Right cardiac atrium (tissue), 5 donors: ENCODE results near the gene TSFM. TPM values are rescaled to one million over a fixed set of nuclear protein-coding genes. Genes with fewer than 3 reads are reported as not detected.
A peak's percentile ranks its signal among the peaks of the same experiment; 100 is the strongest.
"Not testable (repeated sequence)": the region's sequence is repeated elsewhere in the genome, so short reads cannot be mapped to it uniquely, and the experiment has no call there.

Experiments used
- ATAC-seq, 2 donors: fragments of 200-7000 bp; cut with Tn5 transposase; one replicate each; pipeline versions ENCODE4 v1.8.0 to v1.9.1; 2020; ENCODE audit warnings: moderate library complexity in 2 of 2, mild to moderate bottlenecking in 1 of 2
- DNase-seq, 3 donors: peaks; one replicate each; pipeline ENCODE4 v3.0.0-alpha.2; 2020
- H3K27ac ChIP-seq: one replicate; pipeline ENCODE4 v1.5.1; 2013; ENCODE audit warnings: mild to moderate bottlenecking, low read length, control low read depth, moderate library complexity
- H3K27me3 ChIP-seq: one replicate; pipeline ENCODE4 v1.6.1; 2013; ENCODE audit not compliant: control insufficient read depth, insufficient read depth
- H3K4me1 ChIP-seq: one replicate; pipeline ENCODE4 v1.6.1; 2013; ENCODE audit warnings: low read length; ENCODE audit not compliant: control insufficient read depth, insufficient read depth
- H3K4me3 ChIP-seq: one replicate; pipeline ENCODE4 v1.5.1; 2013; ENCODE audit warnings: low read length, control low read depth
- H3K9me3 ChIP-seq: one replicate; pipeline ENCODE4 v1.6.1; 2013; ENCODE audit warnings: low read length; ENCODE audit not compliant: control insufficient read depth
- WGBS: extraction: QIAGEN DNeasy Blood & Tissue Kit; methylation state at CpG from one replicate; pipeline ENCODE4 v1.1.7; 2013; 5-methylcytosine and 5-hydroxymethylcytosine counted together
- intact Hi-C, 4 donors: fragments of 100-400 bp; cut with DNase I; formaldehyde crosslinking; loops; one replicate each; pipeline versions ENCODE4 v1.11.0 to v1.14.0; 2022 to 2023
- polyA plus RNA-seq: library from polyadenylated mRNA; stranded (reverse); fragments of 200-250 nt; gene quantifications from one replicate; pipeline ENCODE4 v1.2.3, GENCODE V29; 2013
- total RNA-seq, 4 donors: library from RNA; stranded (reverse); fragmentation: NEBNext Ultra II Directional; extraction: Animal tissue kit (Norgen Biotek cat#: 25700); gene quantifications; one replicate each; pipeline ENCODE4 v1.2.1, GENCODE V29; 2021
- donor health status: healthy with polysubstance abuse.
- donor health status: DM: no; HTN: yes; CAD: no.
- donor health status: DM: no; HTN: no; CAD: no.
- donor health status: DM: no; HTN: yes; CAD: no; lungs with severe emphysema.
- donor health status: DM: yes; HTN: yes; CAD: no.

The TSFM gene
- total and polyA plus RNA-seq, 5 donors = 28.9 to 50.7 (median 33.5) TPM

DNA sequence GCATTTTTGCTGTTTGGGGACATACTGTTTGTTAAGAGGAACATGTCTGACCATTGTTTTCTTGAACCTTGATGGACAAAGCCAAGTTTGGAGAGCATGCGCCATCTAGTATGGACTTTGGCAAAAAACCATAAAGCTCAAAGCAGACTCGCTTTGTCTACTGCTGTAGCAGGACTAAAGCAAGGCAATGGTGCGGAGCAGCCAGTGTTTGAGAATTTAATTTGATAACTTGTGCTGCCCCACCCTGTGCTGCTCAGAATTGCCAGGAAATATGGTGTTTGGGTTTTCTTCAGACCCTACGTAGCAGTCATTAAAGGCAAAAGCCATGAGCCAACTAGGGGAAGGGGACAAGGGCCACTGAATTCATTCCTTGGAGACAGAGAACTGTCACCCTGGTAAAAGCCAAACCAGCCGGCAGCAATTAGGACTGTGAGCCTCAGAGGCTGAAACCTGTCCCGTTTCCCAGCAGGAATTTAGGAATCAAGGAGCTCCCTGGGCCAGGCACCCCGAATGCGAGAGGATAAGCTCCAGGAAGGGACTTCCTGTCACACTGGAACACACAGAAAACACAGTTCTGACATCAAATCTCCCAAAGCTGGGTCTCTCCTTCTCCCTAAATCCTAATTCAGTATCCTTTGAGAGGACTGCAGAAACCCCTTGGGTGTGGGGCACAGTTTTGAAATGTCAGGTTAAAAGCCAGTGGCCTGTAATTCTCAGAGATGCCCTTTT is 34.8 kb downstream of the TSFM start:
- no peaks in the 10 kb centered on the region for H3K27me3 ChIP-seq
- 43% methylated on average over 8 of the region's 8 CpGs for WGBS
- peak overlapping the region; percentile 92 for H3K27ac ChIP-seq
- no peak overlapping the region for H3K4me3 ChIP-seq
- peak in 1 of 3 donors; percentile 53 for DNase-seq
- peak; percentile 55 to 74 for ATAC-seq
- intact Hi-C loops = no loop called here
- peaks cover 30% of the 10 kb centered on the region for H3K4me1 ChIP-seq
- no peaks in the 10 kb centered on the region for H3K9me3 ChIP-seq

DNA sequence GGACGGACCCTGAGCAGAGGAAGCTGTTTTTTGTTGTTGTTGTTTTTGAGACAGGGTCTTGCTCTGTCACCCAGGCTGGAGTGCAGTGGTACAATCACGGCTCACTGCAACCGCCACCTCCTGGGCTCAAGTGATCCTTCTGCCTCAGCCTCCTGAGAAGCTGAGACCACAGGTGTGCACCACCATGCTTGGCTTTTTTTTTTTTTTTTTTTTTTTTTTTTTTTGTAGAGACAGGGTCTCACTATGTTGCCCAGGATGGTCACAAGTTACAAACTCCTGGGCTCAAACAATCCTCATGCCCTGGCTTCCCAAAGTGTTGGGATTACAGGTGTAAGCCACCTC is 35.4 kb downstream of the TSFM start:
- H3K4me3 ChIP-seq, intact Hi-C loops, H3K27me3 ChIP-seq, DNase-seq, ATAC-seq, H3K9me3 ChIP-seq: not testable (repeated sequence)
- H3K27ac ChIP-seq = peak overlapping the region; percentile 92
- 82% methylated on average over 3 of the region's 3 CpGs for WGBS
- peaks cover 30% of the 10 kb centered on the region for H3K4me1 ChIP-seq

GRCh38 chr12:57820119-57820518 is 37.5 kb downstream of the TSFM start:
- H3K4me1 ChIP-seq = peaks cover 31% of the 10 kb centered on the region
- H3K27ac ChIP-seq, ATAC-seq: not testable (repeated sequence)

GRCh38 chr12:57821015-57821414 is 38.4 kb downstream of the TSFM start:
- ATAC-seq, DNase-seq, H3K27me3 ChIP-seq, H3K27ac ChIP-seq, H3K4me3 ChIP-seq, intact Hi-C loops, H3K9me3 ChIP-seq: not testable (repeated sequence)
- 76% methylated on average over 5 of the region's 5 CpGs for WGBS
- peaks cover 24% of the 10 kb centered on the region for H3K4me1 ChIP-seq

More at GRCh38 chr12:57820119-57820518, 37.5 kb downstream of the TSFM start:
- DNase-seq, H3K9me3 ChIP-seq, H3K4me3 ChIP-seq, intact Hi-C loops, H3K27me3 ChIP-seq: not testable (repeated sequence)
- 74% methylated on average over 8 of the region's 8 CpGs for WGBS

DNA sequence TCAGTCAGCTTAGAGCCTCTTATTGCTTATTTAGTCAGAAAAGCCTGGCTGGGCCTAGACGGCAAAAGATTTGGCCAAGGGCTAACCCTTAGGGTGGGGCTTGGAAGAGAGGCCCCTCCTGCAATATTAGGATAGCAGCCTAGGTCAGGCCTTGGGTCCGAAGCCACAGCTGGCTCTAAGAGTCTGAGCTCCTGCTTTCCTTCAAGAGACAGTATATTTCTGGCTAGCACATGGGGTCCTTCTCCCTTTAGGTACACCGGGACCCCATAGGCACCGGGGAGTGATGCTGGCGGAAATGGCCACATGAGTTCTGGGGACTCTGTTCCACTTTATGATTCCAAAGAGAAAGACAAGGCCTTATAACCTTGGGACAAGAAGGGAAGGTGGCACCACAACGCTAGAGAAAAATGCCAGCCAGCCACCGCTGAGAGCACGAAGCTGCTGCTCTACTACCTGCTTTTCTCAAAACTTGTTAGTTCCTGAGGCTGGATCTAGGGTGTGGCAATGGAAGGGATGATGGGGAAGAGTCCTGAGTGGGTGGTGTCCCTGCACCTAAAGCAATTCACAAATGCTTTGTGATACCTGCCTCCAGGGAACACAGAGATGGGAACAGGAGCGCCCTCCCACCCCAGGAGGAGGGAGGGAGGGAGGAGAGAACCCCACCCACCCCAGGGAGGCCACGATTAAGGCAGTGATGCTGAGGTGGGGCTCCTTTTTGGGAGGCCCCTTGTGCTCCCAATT is 39.1 kb downstream of the TSFM start:
- Histone ChIP-seq H3K27ac (no peak overlapping the region), H3K4me1 (peaks cover 22% of the 10 kb centered on the region), H3K9me3 (no peaks in the 10 kb centered on the region), H3K27me3 (no peaks in the 10 kb centered on the region), H3K4me3 (no peak overlapping the region)
- intact Hi-C loops = no loop called here
- ATAC-seq = peak in 1 of 2 donors; percentile 28
- DNase-seq = no peak
- 79% methylated on average over 10 of the region's 10 CpGs for WGBS

- ATAC-seq = peak in 1 of 2 donors; percentile 75
- H3K4me1 ChIP-seq = peaks cover 18% of the 10 kb centered on the region
- H3K4me3 ChIP-seq = no peak overlapping the region
- no peak for DNase-seq
- H3K27me3 ChIP-seq = no peaks in the 10 kb centered on the region
- no peaks in the 10 kb centered on the region for H3K9me3 ChIP-seq
- WGBS = 70% methylated on average over 10 of the region's 10 CpGs
- intact Hi-C loops = no loop called here
- H3K27ac ChIP-seq = peak overlapping the region; percentile 50
These were observed 40.0 kb downstream of the TSFM start for GRCh38 chr12:57822392-57823130.

- Histone ChIP-seq H3K27me3 (no peaks in the 10 kb centered on the region), H3K4me3 (no peak overlapping the region), H3K4me1 (peaks cover 14% of the 10 kb centered on the region), H3K9me3 (no peaks in the 10 kb centered on the region), H3K27ac (peak overlapping the region; percentile 50)
- DNase-seq (no peak), ATAC-seq (no peak)
- 71% methylated on average over 17 of the region's 17 CpGs for WGBS
- intact Hi-C loops = no loop called here
These were observed 40.7 kb downstream of the TSFM start for GRCh38 chr12:57823131-57823907.

DNA sequence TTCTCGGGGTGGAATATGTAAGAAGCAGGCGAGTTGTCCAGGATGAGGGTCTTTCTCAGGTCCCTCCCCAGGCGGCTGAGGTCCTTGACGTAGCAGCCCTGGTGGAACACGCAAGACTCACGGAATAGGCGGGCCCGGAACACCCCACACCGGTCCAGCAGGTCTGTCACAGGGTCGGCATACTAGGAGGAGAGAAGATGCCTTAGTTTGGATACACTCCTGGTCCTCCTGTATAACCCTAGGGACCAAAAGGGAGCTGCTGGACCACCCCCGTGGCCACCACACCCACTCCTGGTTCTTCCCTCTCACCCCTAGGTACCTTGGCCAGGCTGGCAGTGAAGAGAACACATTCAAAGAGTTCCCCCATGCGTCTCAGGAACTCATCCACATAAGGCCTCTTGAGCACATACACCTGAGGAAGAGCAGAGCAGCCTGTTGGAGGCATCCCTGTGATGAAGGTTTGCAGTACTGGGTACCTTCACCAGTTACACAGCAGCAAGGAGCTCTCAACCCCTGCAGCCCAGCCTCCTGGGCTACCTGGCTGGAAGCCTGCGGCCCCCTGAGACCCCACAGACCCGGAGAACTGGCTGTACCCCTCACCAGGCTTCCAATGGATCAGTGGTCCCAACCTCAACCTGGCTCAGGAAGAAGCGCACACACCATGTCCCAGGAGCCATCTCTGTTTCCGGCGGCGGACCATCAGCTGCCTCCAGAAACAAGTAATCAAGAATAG is 41.5 kb downstream of the TSFM start:
- DNase-seq (no peak), ATAC-seq (no peak)
- WGBS = 90% methylated on average over 18 of the region's 18 CpGs
- H3K4me1 ChIP-seq = peaks cover 13% of the 10 kb centered on the region
- intact Hi-C loops = no loop called here
- no peak overlapping the region for H3K27ac ChIP-seq
- H3K27me3 ChIP-seq = no peaks in the 10 kb centered on the region
- H3K4me3 ChIP-seq = no peak overlapping the region
- no peaks in the 10 kb centered on the region for H3K9me3 ChIP-seq

DNA sequence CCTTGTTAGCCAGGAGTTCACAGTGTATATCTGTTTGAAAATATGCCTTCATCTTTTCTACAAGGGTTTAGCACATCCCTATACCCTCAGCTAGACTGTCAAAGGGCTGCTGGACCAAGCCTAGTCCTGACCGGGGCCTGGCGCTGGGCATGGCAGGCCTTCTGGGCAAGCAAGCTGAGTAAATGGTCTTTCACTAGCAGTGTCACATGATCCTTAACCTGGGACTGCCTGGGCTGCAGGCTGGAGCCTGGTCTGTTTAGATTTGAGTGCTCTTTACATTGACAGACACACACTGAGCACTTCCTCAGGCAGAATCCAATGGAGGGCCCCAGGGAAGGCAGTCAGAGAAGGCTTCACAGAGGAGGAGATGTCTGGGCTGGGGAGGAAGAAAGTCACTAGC is 42.9 kb downstream of the TSFM start:
- no peaks in the 10 kb centered on the region for H3K9me3 ChIP-seq
- no peaks in the 10 kb centered on the region for H3K27me3 ChIP-seq
- no peak for ATAC-seq
- peaks cover 19% of the 10 kb centered on the region for H3K4me1 ChIP-seq
- no peak for DNase-seq
- intact Hi-C loops = loop anchor here in 1 of 4 donors (5.0 kb wide), 1 partner anchor 82 kb away; no protein-coding TSS in a partner anchor
- 92% methylated on average over 2 of the region's 2 CpGs for WGBS
- no peak overlapping the region for H3K4me3 ChIP-seq
- H3K27ac ChIP-seq = no peak overlapping the region

GRCh38 chr12:57826400-57826799 is 43.8 kb downstream of the TSFM start:
- no peak for ATAC-seq
- H3K27me3 ChIP-seq = no peaks in the 10 kb centered on the region
- no peaks in the 10 kb centered on the region for H3K9me3 ChIP-seq
- H3K4me1 ChIP-seq = peaks cover 21% of the 10 kb centered on the region
- H3K27ac ChIP-seq = no peak overlapping the region
- DNase-seq = peak in 1 of 3 donors; percentile 27
- no peak overlapping the region for H3K4me3 ChIP-seq
- 72% methylated on average over 2 of the region's 2 CpGs for WGBS
- intact Hi-C loops = loop anchor here in 1 of 4 donors (5.0 kb wide), 1 partner anchor 81 kb away; no protein-coding TSS in a partner anchor
